NCI-H345 treated with DMSO at 0.1 percent for 48 hours (cell line): ENCODE data around the gene CLDND2.
"Not testable (repeated sequence)": the region's sequence is repeated elsewhere in the genome, so short reads cannot be mapped to it uniquely, and the experiment has no call there.

Source experiments
- DNase-seq: peaks from one replicate; lab custom pipeline; 2025; ENCODE audit not compliant: unreplicated experiment; lab: John Stamatoyannopoulos, UW

Gene CLDND2, protein sequence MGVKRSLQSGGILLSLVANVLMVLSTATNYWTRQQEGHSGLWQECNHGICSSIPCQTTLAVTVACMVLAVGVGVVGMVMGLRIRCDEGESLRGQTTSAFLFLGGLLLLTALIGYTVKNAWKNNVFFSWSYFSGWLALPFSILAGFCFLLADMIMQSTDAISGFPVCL

DNA sequence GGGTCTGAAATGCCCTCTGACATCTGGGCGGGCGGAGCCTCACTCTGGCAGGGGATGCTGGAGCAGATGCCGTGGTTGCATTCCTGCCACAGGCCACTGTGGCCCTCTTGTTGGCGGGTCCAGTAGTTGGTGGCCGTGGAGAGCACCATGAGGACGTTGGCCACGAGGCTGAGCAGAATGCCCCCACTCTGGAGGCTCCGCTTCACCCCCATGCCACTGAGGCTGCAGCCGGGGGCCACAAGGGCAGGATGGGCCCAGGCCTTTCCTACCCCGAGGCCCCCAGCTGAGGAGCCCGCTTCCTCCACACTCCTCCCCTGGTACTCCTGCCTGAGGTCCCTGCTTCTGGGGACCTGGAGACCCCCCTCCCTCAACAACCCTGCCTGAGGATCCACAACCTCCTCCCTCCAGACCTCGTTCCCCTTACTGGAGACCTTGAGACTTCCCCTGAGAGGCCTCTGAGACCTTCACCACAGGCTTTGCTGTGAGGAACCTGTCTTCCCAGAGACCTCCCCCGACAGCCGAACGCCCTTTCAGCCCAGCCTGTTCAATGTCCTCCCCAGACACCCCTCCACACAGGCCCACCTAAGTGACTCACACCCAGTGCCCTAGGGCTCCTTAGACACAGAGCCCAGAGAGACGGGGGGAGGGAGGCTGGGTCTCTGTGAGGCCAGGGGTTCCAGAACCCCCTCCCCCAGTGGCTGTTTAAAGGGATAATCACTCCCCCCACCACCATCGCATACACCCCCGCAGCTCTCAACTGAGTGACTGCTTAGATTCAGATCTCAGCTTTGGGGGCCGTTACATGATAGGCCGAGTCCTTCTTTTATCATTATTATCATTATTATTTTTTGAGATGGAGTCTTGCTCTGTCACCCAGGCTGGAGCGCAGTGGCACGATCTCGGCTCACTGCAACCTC is at the start of gene CLDND2:
CLDND2 (minus strand) TSS at position 638 of the 917 bp plus-strand sequence; CDS start at position 212, 426 bp downstream.
- DNase-seq, result no peak

DNA sequence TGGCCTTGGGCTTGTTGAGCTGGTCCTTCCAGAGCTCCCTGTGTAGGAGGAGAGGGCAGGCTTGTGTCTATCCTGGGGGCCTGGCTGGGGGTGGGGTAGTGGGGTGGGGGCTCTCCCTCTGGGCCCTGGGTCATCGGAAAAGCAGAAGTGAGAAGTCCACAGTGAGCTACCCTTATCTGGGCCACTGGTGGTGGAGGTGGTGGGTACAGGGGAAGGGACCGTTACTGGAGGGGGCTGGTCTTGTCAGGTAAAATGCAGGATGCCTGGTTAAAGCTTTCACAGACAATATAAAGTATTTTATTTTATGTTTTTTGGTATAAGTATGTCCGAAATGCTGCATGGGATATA is 49.0 kb upstream of the CLDND2 start:
- no peak for DNase-seq

DNA sequence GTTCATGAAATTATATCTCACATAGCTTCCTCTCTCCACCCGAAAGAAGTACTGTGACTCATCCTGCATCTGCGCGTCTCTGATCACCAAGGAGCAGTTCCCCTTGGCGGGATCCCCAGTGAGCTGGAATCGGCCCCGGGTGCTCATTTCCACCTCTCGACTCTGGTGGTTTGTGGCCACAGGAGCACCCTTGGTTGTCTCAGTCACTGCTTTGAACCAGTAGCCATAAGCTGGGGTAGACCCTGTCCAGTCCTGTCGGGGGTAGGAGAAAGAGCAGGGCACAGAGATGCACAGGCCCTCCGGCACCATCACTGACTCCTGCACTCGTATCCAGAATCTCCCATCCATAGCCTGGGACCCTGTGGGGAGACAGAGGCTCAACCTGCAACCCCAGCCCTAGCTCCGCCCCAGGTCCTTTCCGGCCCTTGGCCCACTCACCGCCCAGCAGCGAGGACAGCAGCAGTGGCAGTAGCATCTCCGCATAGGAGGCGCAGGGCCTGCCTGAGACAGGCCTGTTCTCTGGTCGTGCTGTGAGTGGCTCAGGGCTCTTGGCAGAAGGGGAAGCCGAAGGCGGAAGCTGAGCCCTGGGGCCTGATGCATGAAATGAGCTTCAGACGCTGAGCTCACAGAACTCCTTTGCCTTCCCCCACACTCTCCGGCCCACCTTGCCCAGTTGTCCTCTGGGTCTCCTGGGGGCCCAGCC is 48.5 kb upstream of the CLDND2 start, which contains the start of gene SIGLEC10:
SIGLEC10 (minus strand) TSS at position 536 of the 703 bp plus-strand sequence; CDS start at position 475, 61 bp downstream.
- DNase-seq, result no peak

DNA sequence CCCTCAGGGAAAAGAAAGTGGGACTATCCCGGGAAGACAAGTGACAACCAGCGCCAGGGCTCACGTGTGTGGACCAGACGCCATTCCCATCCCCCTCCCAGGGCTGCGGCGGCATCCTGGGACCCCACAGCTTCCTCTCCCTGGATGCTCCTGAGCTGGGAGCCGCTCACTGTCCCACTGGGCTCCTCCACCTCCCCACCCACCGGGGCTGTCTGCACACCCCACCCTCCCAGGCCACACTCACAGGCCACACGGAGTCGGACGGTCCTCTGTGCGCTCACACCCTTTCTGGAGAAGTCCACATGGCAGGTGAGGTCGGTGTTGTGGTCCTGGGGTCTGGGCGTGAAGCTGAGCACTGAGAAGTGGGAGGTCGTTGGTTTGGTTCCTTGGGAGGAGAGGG is 47.6 kb upstream of the CLDND2 start:
- not testable (repeated sequence) for DNase-seq

DNA sequence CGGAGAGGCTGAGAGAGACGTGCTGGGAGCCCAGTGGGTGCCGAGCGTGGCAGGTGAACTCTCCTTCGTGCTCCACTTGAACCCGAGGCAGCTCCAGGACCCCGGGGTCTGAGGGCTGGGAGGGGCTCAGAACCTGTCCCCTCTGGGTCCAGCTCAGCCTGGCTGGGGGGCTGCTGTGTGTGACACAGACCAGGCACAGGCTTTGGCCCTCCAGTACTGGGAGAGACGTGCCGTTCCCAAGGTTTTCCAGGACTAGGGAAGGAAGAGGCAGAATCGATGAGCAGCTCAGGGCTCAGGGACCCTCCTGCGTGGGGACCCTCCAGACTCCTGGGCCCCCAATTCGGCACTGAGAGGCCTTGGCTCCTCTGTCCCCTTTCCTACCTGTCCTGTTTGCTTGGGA is 46.4 kb upstream of the CLDND2 start:
- no peak for DNase-seq

DNA sequence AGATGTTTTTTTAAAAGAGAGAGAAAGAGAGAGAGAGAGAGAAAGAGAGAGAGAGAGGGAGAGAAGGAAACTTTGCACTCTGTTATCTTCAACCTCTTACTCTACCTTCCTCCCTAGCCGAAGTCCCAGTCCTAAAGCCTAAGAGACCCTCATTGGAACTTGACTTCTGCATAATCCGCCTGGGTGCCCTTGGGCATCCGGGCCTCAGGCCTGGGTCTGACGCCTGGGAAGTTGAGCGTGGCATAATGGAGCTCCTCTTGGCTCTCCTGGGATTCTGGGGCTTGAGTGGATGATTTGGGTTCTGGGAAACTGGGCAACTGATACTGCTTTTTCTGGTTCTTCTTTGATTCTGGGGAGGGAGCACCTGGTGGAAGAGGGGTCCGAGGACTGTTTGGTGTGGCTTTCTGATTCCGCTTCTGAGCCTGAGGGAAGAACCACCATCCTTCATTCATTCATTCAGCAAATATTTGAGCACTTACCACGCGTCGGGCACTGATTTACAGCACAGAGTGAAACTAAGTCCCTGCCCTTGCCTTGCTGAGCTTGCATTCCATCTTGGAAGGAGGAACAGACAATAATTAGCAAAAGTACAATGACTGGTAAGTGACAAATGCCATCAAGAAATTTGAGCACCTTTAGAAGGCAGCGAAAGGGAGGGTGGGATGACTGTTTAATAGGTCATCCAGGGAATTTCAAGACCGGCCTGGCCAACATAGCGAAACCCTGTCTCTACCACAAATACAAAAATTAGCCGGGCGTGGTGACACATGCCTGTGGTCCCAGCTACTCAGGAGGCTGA is 42.3 kb upstream of the CLDND2 start:
- no peak for DNase-seq

DNA sequence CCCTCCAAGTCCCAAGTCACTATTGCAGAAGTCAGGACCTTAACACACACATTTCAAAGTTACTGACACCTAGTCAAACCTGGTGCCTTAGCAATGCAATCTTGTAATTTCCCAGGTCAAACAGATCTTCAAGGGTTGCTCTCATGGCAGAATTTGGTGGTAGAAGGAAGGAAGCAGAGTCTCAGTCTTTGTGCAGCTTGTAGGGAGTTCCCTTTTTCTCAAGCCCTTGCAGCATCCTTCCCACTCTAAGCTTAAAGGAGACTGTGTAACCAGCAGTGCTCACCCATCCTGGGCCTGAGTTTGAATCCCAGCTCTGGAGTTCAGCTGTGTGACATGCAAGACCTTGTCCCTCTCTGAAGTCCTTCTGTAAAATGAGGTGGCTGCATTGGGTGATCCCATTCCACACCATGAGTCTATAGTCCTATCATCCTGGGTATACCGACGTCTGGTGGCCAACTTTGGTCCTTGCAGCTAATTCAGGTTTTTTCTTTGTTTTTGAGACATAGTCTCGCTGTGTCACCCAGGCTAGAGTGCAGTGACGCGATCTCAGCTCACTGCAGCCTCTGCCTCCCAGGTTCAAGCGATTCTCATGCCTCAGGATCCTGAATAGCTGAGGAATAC is 38.8 kb upstream of the CLDND2 start:
- no peak for DNase-seq

DNA sequence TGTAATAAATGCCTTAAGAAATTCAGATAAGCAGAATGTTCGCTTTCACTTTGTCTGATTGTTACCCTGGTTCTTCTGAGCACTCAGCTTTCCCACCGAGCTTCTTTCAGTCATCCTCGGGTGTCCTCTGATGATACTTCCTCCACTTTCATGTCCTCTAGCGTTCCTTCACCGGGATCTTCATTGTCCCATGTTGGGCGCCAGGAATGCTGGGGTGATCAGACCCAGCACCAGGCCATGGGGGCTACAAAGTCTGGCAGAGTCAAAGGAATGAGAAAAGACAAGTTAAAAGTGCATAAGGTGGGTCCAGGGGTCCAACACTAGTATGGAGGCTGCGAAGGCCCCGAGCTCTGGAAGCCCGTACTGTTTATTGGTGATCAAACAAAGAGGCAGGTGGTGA is 33.3 kb upstream of the CLDND2 start:
- DNase-seq, result no peak

DNA sequence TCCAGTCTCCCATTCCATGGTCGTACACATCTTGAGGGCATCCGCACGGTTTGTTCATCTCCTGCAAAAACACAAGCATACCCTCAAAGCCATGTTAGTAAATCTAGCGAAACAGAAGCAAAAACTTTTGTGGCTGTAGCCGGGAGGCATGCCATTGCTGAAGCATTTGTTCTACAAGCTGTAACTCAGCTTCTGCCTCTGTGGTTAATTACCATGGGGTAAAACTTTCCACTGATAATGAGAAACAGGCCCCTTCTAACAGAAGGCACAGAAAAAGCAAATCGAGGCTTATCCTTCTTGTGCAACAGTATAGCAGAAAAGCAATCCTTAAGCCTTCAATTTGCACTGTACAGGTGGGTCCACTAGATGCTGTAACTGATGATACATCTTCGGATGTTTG is 31.1 kb upstream of the CLDND2 start:
- DNase-seq, result not testable (repeated sequence)

DNA sequence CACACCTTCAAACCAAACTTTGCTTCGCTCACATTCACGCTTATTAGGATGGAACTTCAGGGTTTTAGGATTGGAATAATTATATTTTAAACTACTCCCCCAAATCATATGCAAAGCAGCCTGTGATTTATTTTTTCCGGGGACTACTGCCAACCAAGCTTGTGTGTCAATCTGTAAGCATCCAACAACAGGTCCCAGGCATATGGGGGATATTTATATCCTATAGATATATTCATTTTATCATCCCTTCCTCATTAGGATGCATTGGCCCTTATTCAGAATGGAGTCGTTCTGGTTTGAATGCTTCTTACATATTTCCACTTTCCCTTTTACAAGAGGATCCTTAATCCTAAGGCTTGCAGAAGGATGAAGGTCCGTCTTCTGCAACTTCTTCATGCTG is 30.4 kb upstream of the CLDND2 start:
- DNase-seq, result no peak

DNA sequence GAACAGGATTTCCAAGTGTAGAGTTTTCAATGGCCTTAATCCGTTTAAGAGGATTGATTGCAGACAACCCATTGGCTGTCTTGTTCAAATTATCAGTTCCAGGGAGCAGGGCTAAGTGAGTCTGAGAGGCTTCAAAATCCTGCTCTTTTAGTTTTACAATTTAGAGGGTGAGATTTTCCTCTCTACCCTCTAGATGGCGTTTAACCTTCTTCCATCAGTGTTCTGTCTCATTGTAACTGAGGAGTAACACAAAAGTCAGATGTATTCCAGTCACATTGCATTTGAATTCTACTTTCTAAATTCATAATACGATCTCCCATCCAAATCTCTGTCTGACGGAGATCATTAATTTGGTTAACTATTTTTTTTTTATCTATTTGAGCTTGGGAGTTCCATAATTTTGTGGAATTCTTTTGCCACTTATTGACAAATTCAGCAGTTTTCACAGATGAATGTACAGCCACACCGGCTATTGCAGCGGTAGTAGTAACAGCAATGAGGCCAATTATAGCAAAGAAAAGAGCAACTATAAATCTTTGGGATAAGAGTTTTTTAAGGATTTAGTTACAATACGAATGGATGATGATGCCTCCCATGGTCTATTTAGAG is 29.4 kb upstream of the CLDND2 start:
- DNase-seq, result no peak

DNA sequence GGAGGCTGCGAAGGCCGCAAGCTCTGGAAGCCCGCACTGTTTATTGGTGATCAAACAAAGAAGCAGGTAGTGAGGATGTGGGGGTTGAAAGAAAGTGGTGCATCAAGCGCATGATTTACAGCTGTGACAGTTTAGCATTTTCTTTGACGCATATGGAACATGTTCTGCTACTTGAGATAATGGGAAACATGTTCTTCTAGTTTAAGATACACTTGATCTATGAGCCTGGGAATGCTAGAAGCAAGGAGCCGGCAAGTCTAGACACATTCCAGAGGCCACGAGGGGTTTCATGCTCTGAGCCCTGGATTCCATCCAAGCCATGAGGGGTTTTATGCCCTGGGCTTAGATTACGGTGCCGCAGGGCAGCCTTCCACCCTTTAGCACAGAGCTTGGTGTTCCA is 28.6 kb upstream of the CLDND2 start:
- not testable (repeated sequence) for DNase-seq

DNA sequence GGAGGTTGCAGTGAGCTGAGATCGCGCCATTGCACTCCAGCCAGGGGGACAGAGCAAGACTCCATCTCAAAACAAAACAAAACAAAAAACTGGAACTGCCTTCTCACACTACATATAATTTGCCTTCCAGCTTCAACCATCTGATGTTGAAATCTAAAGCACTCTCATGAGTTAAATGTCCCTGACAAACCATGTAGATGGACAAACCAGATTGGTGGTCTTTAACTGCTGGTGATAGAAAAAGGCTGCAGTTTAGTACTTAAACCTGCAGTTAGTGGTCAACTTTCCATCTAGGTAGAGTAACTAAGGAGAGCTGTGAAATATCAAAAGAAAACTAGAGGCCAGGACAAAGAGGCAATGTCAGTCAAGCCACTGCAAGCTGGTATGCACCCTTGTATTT is 27.4 kb upstream of the CLDND2 start:
- DNase-seq, result no peak

DNA sequence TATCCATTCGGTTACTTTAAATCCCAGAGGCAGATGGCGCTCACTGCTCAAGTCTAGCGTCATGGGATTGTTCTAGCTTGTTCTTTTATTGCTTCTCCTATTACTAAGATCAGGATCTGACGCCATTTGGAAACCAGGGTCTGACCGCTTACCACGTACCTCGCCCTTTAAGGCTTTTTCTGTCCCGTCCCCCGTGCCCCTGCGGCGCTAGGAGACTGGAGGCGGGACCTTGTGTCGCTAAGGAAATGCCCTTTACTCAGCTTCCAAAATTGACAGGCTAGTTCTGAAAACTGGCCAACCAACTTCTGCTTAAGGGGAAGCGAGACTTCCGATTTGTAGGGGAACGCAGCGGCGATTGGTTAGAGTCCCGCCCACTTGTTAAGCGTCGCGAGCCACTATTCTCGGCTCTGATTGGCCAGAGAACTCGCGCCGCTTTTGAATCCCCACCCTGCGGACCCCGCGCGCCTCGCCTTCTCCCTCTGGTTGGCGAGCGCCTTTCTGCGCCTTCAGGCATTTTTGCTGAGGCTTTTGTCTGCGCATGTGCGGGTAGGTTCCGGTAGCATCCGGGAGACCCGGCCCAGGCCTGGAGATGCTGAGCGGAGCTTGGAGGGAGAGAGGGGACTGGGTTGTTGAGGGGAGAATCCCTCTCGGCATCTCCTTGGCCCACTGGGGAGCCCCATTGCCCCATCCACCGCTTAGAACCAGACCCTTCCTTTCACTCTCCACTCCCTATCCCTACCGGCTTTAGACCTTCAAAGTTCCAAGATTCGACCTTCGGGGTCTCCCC is 25.4 kb upstream of the CLDND2 start:
- no peak for DNase-seq

DNA sequence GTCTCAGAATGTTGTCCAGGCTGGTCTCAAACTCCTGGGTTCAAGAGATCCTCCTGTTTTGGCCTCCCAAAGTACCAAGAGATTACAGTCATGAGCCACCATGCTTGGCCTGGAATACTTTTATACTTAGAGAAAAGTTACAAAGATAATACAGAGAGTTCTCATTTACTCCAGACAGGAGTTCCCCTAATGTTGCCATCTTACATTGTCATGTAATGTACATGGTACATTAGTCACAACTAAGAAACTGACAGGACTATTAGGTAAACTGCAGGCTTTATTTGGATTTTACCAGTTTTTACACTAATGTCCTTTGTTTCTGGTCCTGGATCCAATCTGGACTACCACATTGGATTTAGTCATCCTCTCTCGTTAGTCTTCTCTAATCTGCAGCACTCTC is 23.9 kb upstream of the CLDND2 start:
- no peak for DNase-seq

DNA sequence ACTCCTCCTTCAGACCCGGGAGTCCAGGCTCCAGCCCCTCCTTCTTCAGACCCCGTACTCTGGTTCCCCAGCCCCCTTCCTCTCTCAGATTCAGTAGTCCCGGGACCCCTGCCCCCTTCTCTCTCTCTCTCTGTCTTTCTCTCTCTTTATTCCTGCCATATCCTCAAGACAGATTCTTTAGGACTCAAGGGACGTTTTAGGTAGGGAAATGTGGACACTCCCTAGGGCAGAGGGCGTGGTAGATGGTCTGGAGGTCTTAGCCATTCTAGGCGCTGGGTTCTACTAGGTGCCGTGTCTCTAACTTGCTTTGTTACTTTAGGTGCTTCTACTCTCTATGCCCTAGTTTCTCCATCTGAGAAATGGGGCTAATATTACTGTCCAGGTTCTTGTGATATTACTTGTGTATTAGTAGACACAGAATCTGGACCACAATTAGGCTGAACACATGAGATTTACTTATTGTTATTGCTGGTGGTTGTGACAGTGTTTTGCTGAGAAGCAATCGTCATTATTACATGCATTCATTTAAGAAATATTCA is 22.3 kb upstream of the CLDND2 start:
- DNase-seq, result no peak

DNA sequence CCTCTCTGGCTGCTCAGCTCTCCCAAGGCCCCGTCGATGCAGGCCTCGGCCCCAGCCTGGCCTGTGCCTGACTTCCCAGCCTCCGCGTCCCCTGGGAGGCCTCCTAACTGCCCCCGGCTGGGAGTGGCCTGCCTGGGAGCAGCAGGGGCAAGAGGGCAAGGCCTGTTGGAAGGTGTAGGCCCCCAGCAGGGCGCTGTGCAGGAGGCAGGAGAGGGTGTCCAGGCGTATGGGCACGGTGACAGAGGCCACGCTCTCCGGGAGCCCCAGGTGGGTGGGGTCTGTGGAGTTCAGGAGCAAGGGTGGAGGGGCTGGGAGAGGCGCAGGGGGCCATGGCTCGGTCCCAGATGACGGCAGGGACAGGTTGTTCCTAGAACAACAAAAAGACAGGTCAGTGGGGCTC is 20.3 kb upstream of the CLDND2 start:
- DNase-seq, result no peak

DNA sequence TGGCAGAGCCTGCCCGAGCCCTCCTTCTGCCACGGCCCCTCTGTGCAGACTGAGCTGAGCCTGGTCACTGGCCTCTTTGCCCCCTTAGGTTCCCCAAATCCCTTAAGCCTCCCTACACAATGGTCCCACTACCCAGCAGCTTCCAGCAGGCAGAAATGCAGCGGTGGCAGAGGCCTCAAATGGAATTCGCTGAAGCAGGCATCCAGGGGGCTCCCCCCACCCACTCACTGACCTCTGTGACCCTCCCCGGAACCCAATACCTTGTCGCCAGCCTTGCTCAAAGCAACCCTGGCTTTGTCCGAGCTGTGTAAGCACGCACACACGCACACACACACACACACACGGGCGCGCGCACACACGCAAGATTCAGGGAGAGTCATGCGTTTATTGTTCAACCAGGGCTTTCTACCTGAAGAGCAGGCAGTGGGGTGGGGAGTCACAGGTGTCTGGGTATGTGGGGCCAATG is 19.2 kb upstream of the CLDND2 start, which contains the start of gene LIM2:
LIM2 (minus strand) TSS at position 51 of the 466 bp plus-strand sequence. CDS start 531 bp downstream, outside the sequence.
- DNase-seq, result no peak
